HepG2 (cell line): ENCODE data around the gene TSEN54. TPM values are rescaled to one million over a fixed set of nuclear protein-coding genes. Genes with fewer than 3 reads are reported as not detected.

Experiments
- ATAC-seq: fragments of 200-7000 bp; cut with Tn5 transposase; 3 replicates; pipeline ENCODE4 v1.9.1; 2020; ENCODE audit warnings: mild to moderate bottlenecking, moderate library complexity
- BruUV-seq: library from RNA; stranded (reverse); fragments of 400-500 nt; replicated peaks from 2 replicates; lab custom pipeline; 2021; lab: Mats Ljungman, UMichigan
- CTCF ChIA-PET: fragments of 300-600 bp; formaldehyde crosslinking; extraction: SDS; loops from one replicate; lab custom pipeline; 2021; ENCODE audit warnings: low total read pairs, inconsistent platforms, low intra/inter-chr PET ratio; lab: Yijun Ruan, JAX
- POLR2A ChIA-PET: fragments of 350-600 bp; sonication (Branson Sonifier 250); formaldehyde crosslinking; loops from one replicate; lab custom pipeline; 2020; ENCODE audit warnings: antibody characterized with exemption, inconsistent platforms; lab: Yijun Ruan, JAX
- DNase-seq: peaks from one replicate; pipeline ENCODE4 v3.0.0-alpha.2; 2015; ENCODE audit warnings: low spot score
- FAIRE-seq: peaks from 3 replicates; lab custom pipeline; 2011; peaks lifted over from hg19 to GRCh38; lab: Jason Lieb, UNC
- H2AFZ ChIP-seq: one replicate; pipeline ENCODE4 v1.6.1; 2011; ENCODE audit warnings: low read length, inconsistent platforms
- H3K27ac ChIP-seq: fragments of 300-600 bp; 3 replicates; pipeline ENCODE4 v1.8.0; 2011; ENCODE audit warnings: mixed run types, mild to moderate bottlenecking, mixed read lengths, low read length, inconsistent platforms; ENCODE audit not compliant: insufficient read depth; ENCODE audit errors: extremely low read length
- H3K27me3 ChIP-seq, 2 experiments: fragments of 200-600 bp in 1 of 2; 2 replicates in 1 of 2; 3 replicates in 1 of 2; pipeline versions ENCODE4 v1.6.0 to v1.8.0; 2011; ENCODE audit warnings: low read length in 2 of 2, mild to moderate bottlenecking in 2 of 2, moderate library complexity in 2 of 2, inconsistent platforms in 1 of 2; ENCODE audit not compliant: insufficient read depth in 2 of 2, control insufficient read depth in 1 of 2
- H3K36me3 ChIP-seq, 2 experiments: fragments of 200-600 bp in 1 of 2; replicated peaks in 1 of 2; 2 replicates in 1 of 2; 3 replicates in 1 of 2; pipeline versions ENCODE4 v1.5.1 to v1.8.0; 2011; ENCODE audit warnings: low read length in 2 of 2, inconsistent platforms in 1 of 2; ENCODE audit not compliant: insufficient read depth in 2 of 2, control insufficient read depth in 1 of 2
- H3K4me1 ChIP-seq: 2 replicates; pipeline ENCODE4 v1.5.1; 2012; ENCODE audit warnings: low read length, inconsistent platforms; ENCODE audit not compliant: insufficient read depth
- H3K4me2 ChIP-seq: 2 replicates; pipeline ENCODE4 v1.6.0; 2011; ENCODE audit warnings: low read depth, low read length, inconsistent platforms
- H3K4me3 ChIP-seq, 3 experiments: fragments of 200-600 bp in 1 of 3; sonication (generic), shearing (Covaris generic) in 1 of 3; replicated peaks in 1 of 3; 2 replicates each; pipeline ENCODE4 v1.5.1; 2011 to 2016; ENCODE audit warnings: low read length in 3 of 3, inconsistent platforms in 2 of 3, low read depth in 2 of 3, mild to moderate bottlenecking in 2 of 3, control low read depth in 1 of 3, mixed read lengths in 1 of 3; ENCODE audit not compliant: insufficient read depth in 1 of 3
- H3K79me2 ChIP-seq: one replicate; pipeline ENCODE4 v1.6.1; 2011; ENCODE audit warnings: low read length, inconsistent platforms; ENCODE audit not compliant: insufficient read depth
- H3K9ac ChIP-seq: 2 replicates; pipeline ENCODE4 v1.6.0; 2011; ENCODE audit warnings: mild to moderate bottlenecking, low read depth, low read length, inconsistent platforms; ENCODE audit not compliant: insufficient read depth
- H3K9me3 ChIP-seq: 2 replicates; pipeline ENCODE4 v1.5.1; 2012; ENCODE audit warnings: mild to moderate bottlenecking, low read length
- H4K20me1 ChIP-seq: 2 replicates; pipeline ENCODE4 v1.6.0; 2011; ENCODE audit warnings: inconsistent platforms, mild to moderate bottlenecking, low read length, moderate library complexity; ENCODE audit not compliant: insufficient read depth
- AKNA ChIP-seq: sonication (generic); formaldehyde crosslinking; IDR thresholded peaks from 2 replicates; pipeline ENCODE4 v1.4.0; 2020; ENCODE audit warnings: missing genetic modification reagents, borderline replicate concordance
- ATF1 ChIP-seq: IDR thresholded peaks from 2 replicates; pipeline ENCODE4 v1.6.1; 2016; ENCODE audit warnings: mild to moderate bottlenecking, control low read depth
- FOXK2 ChIP-seq: fragments of 450-650 bp; IDR thresholded peaks from 2 replicates; pipeline ENCODE4 v1.6.1; 2016
- PAX8 ChIP-seq: sonication (generic); formaldehyde crosslinking; IDR thresholded peaks from 2 replicates; pipeline ENCODE4 v1.8.0; 2022; ENCODE audit warnings: mild to moderate bottlenecking, missing genetic modification reagents, borderline replicate concordance
- RXRB ChIP-seq: IDR thresholded peaks from 2 replicates; pipeline ENCODE4 v1.6.1; 2016; ENCODE audit warnings: borderline replicate concordance, missing genetic modification reagents, missing compliant biosample characterization
- TFDP1 ChIP-seq: IDR thresholded peaks from 2 replicates; pipeline ENCODE4 v1.6.1; 2016; ENCODE audit warnings: missing compliant biosample characterization, missing genetic modification reagents, borderline replicate concordance
- TOPORS ChIP-seq: sonication (generic); formaldehyde crosslinking; IDR thresholded peaks from 2 replicates; pipeline ENCODE4 v1.8.0; 2023; ENCODE audit warnings: mild to moderate bottlenecking, missing genetic modification reagents
- XBP1 ChIP-seq: sonication (generic); formaldehyde crosslinking; IDR thresholded peaks from 2 replicates; pipeline ENCODE4 v1.5.0; 2020; ENCODE audit warnings: missing genetic modification reagents
- ZBTB46 ChIP-seq: sonication (generic); formaldehyde crosslinking; IDR thresholded peaks from 2 replicates; pipeline ENCODE4 v1.4.0; 2020; ENCODE audit warnings: mild to moderate bottlenecking, missing genetic modification reagents, borderline replicate concordance
- ZFP36L1 ChIP-seq: sonication (generic); formaldehyde crosslinking; IDR thresholded peaks from 2 replicates; pipeline ENCODE4 v1.8.0; 2022; ENCODE audit warnings: mild to moderate bottlenecking, missing genetic modification reagents, moderate library complexity
- ZNF367 ChIP-seq: sonication (generic); formaldehyde crosslinking; IDR thresholded peaks from 2 replicates; pipeline ENCODE4 v1.4.0; 2020; ENCODE audit warnings: missing genetic modification reagents, borderline replicate concordance
- ZNF451 ChIP-seq: sonication (generic); formaldehyde crosslinking; IDR thresholded peaks from 2 replicates; pipeline ENCODE4 v1.5.0; 2020; ENCODE audit warnings: mild to moderate bottlenecking, missing genetic modification reagents
- ZNF569 ChIP-seq: sonication (generic); formaldehyde crosslinking; IDR thresholded peaks from 2 replicates; pipeline ENCODE4 v1.5.0; 2020; ENCODE audit warnings: mild to moderate bottlenecking, missing genetic modification reagents, moderate library complexity, borderline replicate concordance
- ZNF614 ChIP-seq: IDR thresholded peaks from 2 replicates; pipeline ENCODE4 v1.6.1; 2018; ENCODE audit warnings: missing biosample characterization, missing genetic modification reagents, inconsistent platforms, borderline replicate concordance
- ZNF747 ChIP-seq: sonication (generic); formaldehyde crosslinking; IDR thresholded peaks from 2 replicates; pipeline ENCODE4 v1.8.1; 2023; ENCODE audit warnings: missing genetic modification reagents, mild to moderate bottlenecking, borderline replicate concordance
- WGBS: methylation state at CpG from one replicate; pipeline ENCODE4 v1.1.6; 2017; ENCODE audit warnings: low lambda C conversion rate; 5-methylcytosine and 5-hydroxymethylcytosine counted together
- in situ Hi-C: cut with HindIII; loops from 2 replicates; pipeline ENCODE4 v1.10.0; 2017; ENCODE audit warnings: low pct_unique_long_range_greater_than_20kb; ENCODE audit not compliant: extremely low pct_ligation_motif_present
- intact Hi-C: fragments of 100-400 bp; cut with micrococcal nuclease; formaldehyde crosslinking; loops from one replicate; pipeline ENCODE4 v1.10.0; 2022; ENCODE audit not compliant: unreplicated experiment
- polyA plus RNA-seq, 8 experiments: library from polyadenylated mRNA; depleted of rRNA in 3 of 8; stranded (reverse) in 7 of 8; unstranded in 1 of 8; fragments of >200 nt; fragmentation: Illumina TruSeq in 4 of 8; extraction: Trizol in 4 of 8; gene quantifications; 2 replicates each; pipeline versions ENCODE4 v1.2.1 to v1.2.3, GENCODE V29; 2011 to 2016; ENCODE audit warnings: low read depth in 4 of 8, missing spikeins in 1 of 8, mixed read lengths in 1 of 8; ENCODE audit not compliant: insufficient read depth in 1 of 8
- total RNA-seq, 5 experiments: library from RNA; depleted of rRNA; stranded (reverse); fragments of >200 nt; fragmentation: Illumina TruSeq; extraction: Trizol; gene quantifications; 2 replicates each; pipeline ENCODE4 v1.2.3, GENCODE V29; 2016; ENCODE audit warnings: low read depth in 1 of 5

Gene TSEN54
- total and polyA plus RNA-seq, 2 of the 13 experiments (the other 11 are each of a cell fraction or from before 2014, with no cell fraction given) = 62.9 to 63.3 TPM

- Histone ChIP-seq H4K20me1 (no peaks in the 10 kb centered on the region), H3K4me3 (no peak overlapping the region), H3K27ac (no peak overlapping the region), H3K4me1 (peaks cover 9% of the 10 kb centered on the region), H3K27me3 (no peaks in the 10 kb centered on the region), H3K79me2 (no peaks in the 10 kb centered on the region), H3K4me2 (no peak overlapping the region), H2AFZ (no peak overlapping the region), H3K36me3 (peaks cover 18 to 29% of the 10 kb centered on the region in 2 experiments; a peak in 4 of 5 replicates), H3K9ac (no peak overlapping the region), H3K9me3 (no peaks in the 10 kb centered on the region)
- ChIA-PET POLR2A (interaction anchor here (1.2 kb wide), 1 partner anchor 14 kb away, joined by 5 read pairs; no protein-coding TSS in a partner anchor), CTCF (no interaction called here)
- intact Hi-C loops = no loop called here
- DNase-seq (no peak), ATAC-seq (no peak), FAIRE-seq (no peak)
- in situ Hi-C loops = no loop called here
- WGBS = 95% methylated on average over 13 of the region's 15 CpGs
- BruUV-seq = no TSS peak
- no peak for TF ChIP-seq PAX8 (CRISPR knock-in tag)
- TF ChIP-seq FOXK2 = no peak
- TF ChIP-seq RXRB (CRISPR knock-in tag) = no peak
- TF ChIP-seq ZNF569 (CRISPR knock-in tag) = no peak
- no peak for TF ChIP-seq XBP1 (CRISPR knock-in tag)
- no peak for TF ChIP-seq ATF1 (CRISPR knock-in tag)
- TF ChIP-seq ZNF614 (CRISPR knock-in tag) = no peak
- no peak for TF ChIP-seq TFDP1
- TF ChIP-seq ZNF747 (CRISPR knock-in tag) = no peak
- TF ChIP-seq TOPORS (CRISPR knock-in tag) = no peak
- no peak for TF ChIP-seq ZNF451 (CRISPR knock-in tag)
- no peak for TF ChIP-seq ZFP36L1 (CRISPR knock-in tag)
- no peak for TF ChIP-seq ZNF367
- no peak for TF ChIP-seq ZBTB46 (CRISPR knock-in tag)
- no peak for TF ChIP-seq AKNA (CRISPR knock-in tag)
Observed at GRCh38 chr17:75571197-75571884, 55.0 kb downstream of the TSEN54 start.
